Measurements from ENCODE around the gene SBNO1. TPM values are rescaled to one million over a fixed set of nuclear protein-coding genes. Genes with fewer than 3 reads are reported as not detected.

SBNO1 gene
- total RNA-seq, 2 experiments from 2014 or later: 21.3 to 21.9 TPM

DNA sequence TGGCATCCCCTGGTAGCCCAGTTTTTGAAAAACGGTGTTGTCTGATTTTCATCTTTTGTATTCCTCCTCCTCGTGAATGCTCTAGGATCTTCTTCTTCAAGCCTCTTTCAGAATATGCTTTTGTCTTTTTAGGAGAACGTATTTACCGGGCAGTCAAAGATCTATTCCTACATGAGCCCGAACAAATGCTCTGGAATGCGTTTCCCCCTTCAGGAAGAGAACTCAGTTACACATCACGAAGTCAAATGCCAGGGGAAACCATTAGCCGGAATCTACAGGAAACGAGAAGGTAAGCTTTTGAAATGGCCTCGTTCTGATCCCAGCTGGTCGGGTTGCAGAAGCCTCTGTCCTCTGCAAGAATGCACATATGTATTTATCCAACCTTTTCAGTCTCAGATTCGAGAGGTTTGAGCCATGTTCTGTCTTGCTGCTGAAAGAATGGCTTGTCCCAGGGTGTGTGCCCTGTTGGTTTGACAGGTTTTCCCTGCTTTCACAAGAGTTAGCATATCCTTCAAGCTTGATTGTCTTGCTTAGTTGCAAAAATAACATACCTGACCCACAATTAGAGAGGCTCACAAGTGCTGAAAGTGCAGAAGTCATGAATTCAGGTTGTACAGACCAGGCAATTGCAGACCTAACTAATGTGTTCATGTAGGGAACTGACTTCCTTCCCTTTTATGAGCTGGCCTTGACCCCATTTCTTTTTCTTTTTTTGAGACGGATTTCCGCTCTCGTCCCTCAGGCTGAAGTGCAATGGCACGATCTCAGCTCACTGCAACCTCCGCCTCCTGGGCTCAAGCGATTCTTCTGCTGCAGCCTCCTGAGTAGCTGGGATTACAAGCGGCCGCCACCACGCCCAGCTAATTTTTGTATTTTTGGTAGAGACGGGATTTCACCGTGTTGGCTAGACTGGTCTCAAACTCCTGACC is 26.1 kb upstream of the SBNO1 start:
- H3K27ac Mint-ChIP-seq: peak overlapping the region; percentile 65
- DNase-seq: peak in 3 of 14 experiments; percentile 31 to 56 (median 38)
- TF ChIP-seq, protein P1, sequence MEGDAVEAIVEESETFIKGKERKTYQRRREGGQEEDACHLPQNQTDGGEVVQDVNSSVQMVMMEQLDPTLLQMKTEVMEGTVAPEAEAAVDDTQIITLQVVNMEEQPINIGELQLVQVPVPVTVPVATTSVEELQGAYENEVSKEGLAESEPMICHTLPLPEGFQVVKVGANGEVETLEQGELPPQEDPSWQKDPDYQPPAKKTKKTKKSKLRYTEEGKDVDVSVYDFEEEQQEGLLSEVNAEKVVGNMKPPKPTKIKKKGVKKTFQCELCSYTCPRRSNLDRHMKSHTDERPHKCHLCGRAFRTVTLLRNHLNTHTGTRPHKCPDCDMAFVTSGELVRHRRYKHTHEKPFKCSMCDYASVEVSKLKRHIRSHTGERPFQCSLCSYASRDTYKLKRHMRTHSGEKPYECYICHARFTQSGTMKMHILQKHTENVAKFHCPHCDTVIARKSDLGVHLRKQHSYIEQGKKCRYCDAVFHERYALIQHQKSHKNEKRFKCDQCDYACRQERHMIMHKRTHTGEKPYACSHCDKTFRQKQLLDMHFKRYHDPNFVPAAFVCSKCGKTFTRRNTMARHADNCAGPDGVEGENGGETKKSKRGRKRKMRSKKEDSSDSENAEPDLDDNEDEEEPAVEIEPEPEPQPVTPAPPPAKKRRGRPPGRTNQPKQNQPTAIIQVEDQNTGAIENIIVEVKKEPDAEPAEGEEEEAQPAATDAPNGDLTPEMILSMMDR (IDR thresholded peaks at IDR 0.05): no peak
- no peak for ATAC-seq (ENCODE audit: poor library complexity)
- intact Hi-C loops (cut with DNase I, micrococcal nuclease): loop anchor here in 1 of 2 experiments (5.0 kb wide), 2 partner anchors 42 to 67 kb away; partner anchors contain the start of gene SNRNP35
- H3K4me3 Mint-ChIP-seq: peak overlapping the region; percentile 90
- ChIA-PET POLR2A (interaction anchor here (0.6 to 1.3 kb wide), 2 partner anchors 25 to 322 kb away, joined by 3 to 4 read pairs; partner anchors contain the start of gene ATP6V0A2), CTCF (interaction anchor here (0.5 to 3.7 kb wide), 2 partner anchors 25 to 32 kb away, joined by 3 to 13 read pairs; partner anchors contain the start of gene SBNO1)
- peak overlapping the region; percentile 69 for H3K4me3 ChIP-seq (ENCODE audit: low read length)
- H3K27ac ChIP-seq (ENCODE audit: low read depth in 1 of 2, low read length in 2 of 2): peak overlapping the region in 1 of 2 donors; percentile 40
- H3K9me3 Mint-ChIP-seq: no peaks in the 10 kb centered on the region
- H3K36me3 Mint-ChIP-seq (ENCODE audit: low read depth): peaks cover 53% of the 10 kb centered on the region
- H3K4me1 ChIP-seq (ENCODE audit: insufficient read depth, low read length): peaks cover 44% of the 10 kb centered on the region
- H3K9me3 ChIP-seq (ENCODE audit: control insufficient read depth in 1 of 2, insufficient read depth in 1 of 2, low read length in 2 of 2): no peaks in the 10 kb centered on the region
- H3K27me3 ChIP-seq (ENCODE audit: control insufficient read depth in 1 of 2, insufficient read depth in 2 of 2, low read length in 2 of 2): no peaks in the 10 kb centered on the region
- H3K36me3 ChIP-seq (ENCODE audit: insufficient read depth, low read length): peaks cover 42% of the 10 kb centered on the region
- H3K4me1 Mint-ChIP-seq (ENCODE audit: low read depth): peaks cover 42% of the 10 kb centered on the region
- no peaks in the 10 kb centered on the region for H3K27me3 Mint-ChIP-seq

DNA sequence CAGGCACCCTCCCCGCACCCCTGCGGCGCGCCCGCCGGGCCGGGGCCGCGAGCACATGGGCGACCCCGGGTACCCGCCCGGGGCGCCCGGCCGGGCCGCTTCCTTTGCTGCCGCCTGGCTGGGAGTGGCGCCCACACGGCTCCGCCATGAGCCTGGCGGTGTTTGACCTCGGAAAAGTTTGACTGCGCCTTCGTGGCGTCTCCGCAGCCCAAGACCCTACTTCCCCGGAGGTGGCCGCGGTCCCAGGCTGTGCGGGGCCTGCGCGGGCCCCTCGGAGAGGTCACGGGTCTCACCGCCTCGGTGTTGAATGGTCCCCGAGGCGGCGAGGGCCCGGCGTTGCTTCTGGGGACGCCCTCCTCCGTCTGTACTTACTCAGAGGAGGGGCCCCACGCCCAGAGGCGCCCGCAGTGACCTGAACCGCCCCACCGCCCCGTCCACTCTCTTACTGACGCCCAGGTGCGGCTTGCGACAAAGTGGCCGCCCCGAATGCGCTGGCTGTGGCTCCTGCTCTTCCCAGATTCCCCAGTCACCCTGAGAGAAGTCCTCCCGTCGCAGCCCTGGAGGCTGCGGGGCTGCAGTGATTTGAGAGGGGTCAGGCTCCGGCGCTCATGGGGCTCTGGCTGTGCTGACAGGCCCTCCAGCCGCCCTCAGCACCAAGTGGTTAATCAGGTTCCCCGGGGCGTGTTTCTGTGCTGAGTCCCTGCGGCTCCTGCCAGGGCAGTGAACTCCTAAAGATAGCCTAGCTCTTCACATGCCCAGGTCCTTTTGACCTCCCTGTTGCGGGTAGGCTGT is 25.1 kb upstream of the SBNO1 start:
- intact Hi-C loops (cut with DNase I, micrococcal nuclease): loop anchor here (2.0 to 10.0 kb wide), 6 partner anchors 25 to 635 kb away; partner anchors contain the start of genes DENR (in 1 of the 2), SBNO1 (in 1 of the 2), SNRNP35 (in 1 of the 2) and TMED2 (in 1 of the 2)
- DNase-seq (peak in 8 of 14 experiments; percentile 8 to 59 (median 32)), ATAC-seq (ENCODE audit: poor library complexity) (peak; percentile 8)
- Mint-ChIP-seq H3K27ac (peak overlapping the region; percentile 65), H3K4me1 (ENCODE audit: low read depth) (peaks cover 42% of the 10 kb centered on the region), H3K27me3 (no peaks in the 10 kb centered on the region), H3K4me3 (peak overlapping the region; percentile 90), H3K9me3 (no peaks in the 10 kb centered on the region), H3K36me3 (ENCODE audit: low read depth) (peaks cover 43% of the 10 kb centered on the region)
- H3K27me3 ChIP-seq (ENCODE audit: control insufficient read depth in 1 of 2, insufficient read depth in 2 of 2, low read length in 2 of 2): no peaks in the 10 kb centered on the region
- H3K27ac ChIP-seq (ENCODE audit: low read depth in 1 of 2, low read length in 2 of 2): peak overlapping the region; percentile 29 to 62
- peak overlapping the region; percentile 69 for H3K4me3 ChIP-seq (ENCODE audit: low read length)
- ChIA-PET CTCF (interaction anchor here (3.7 kb wide), 1 partner anchor 24 kb away, joined by 13 read pairs; the partner anchor contains the start of gene SBNO1), POLR2A (no interaction called here)
- H3K4me1 ChIP-seq (ENCODE audit: insufficient read depth, low read length): peaks cover 47% of the 10 kb centered on the region
- H3K36me3 ChIP-seq (ENCODE audit: insufficient read depth, low read length): peaks cover 34% of the 10 kb centered on the region
- TF ChIP-seq, protein P1 (IDR thresholded peaks at IDR 0.05): no peak
- no peaks in the 10 kb centered on the region for H3K9me3 ChIP-seq (ENCODE audit: control insufficient read depth in 1 of 2, insufficient read depth in 1 of 2, low read length in 2 of 2)
